Measurements from ENCODE around the gene CREB3L4.

GRCh38 chr1:153973071-153973470 is 5.4 kb downstream of the CREB3L4 start:
- TF ChIP-seq CTCF (conservative IDR thresholded peaks at IDR 0.05) (no peak), EZH2 (IDR thresholded peaks at IDR 0.05; ENCODE audit: low read depth) (no peak)
